Skin epidermis (tissue), 12 donors: ENCODE data around the gene MAST4.

Source experiments
- H3K27ac ChIP-seq, 21 experiments: fragments of 200-600 bp; sonication (generic) in 11 of 21; one replicate each; pipeline ENCODE4 v1.5.0; 2020; ENCODE audit warnings: mild to moderate bottlenecking in 3 of 21, inconsistent platforms in 2 of 21, moderate library complexity in 2 of 21
- H3K4me3 ChIP-seq, 7 experiments: fragments of 200-600 bp; sonication (generic) in 2 of 7; one replicate each; pipeline ENCODE4 v1.5.0; 2020; ENCODE audit warnings: inconsistent platforms in 2 of 7, mild to moderate bottlenecking in 2 of 7, moderate library complexity in 1 of 7

The MAST4 gene

GRCh38 chr5:67037171-67037570 lies 441.0 kb downstream of the MAST4 start:
- no peak overlapping the region for H3K27ac ChIP-seq
- no peak overlapping the region for H3K4me3 ChIP-seq

GRCh38 chr5:67038817-67039603 lies 442.8 kb downstream of the MAST4 start:
- Histone ChIP-seq H3K4me3 (no peak overlapping the region), H3K27ac (peak overlapping the region in 1 of 21 experiments; percentile 36)

GRCh38 chr5:67042176-67043003 lies 446.2 kb downstream of the MAST4 start:
- Histone ChIP-seq H3K4me3 (no peak overlapping the region), H3K27ac (peak overlapping the region in 1 of 21 experiments; percentile 6)

GRCh38 chr5:67043796-67044511 lies 447.8 kb downstream of the MAST4 start:
- peak overlapping the region in 1 of 21 experiments; percentile 61 for H3K27ac ChIP-seq

GRCh38 chr5:67045816-67046740 lies 449.9 kb downstream of the MAST4 start:
- Histone ChIP-seq H3K4me3 (no peak overlapping the region), H3K27ac (no peak overlapping the region)

More at GRCh38 chr5:67043796-67044511, 447.8 kb downstream of the MAST4 start:
- H3K4me3 ChIP-seq: no peak overlapping the region

- H3K27ac ChIP-seq: peak overlapping the region in 2 of 21 experiments; percentile 20 to 40
- no peak overlapping the region for H3K4me3 ChIP-seq
These were observed 451.0 kb downstream of the MAST4 start for GRCh38 chr5:67047160-67047559.

- Histone ChIP-seq H3K27ac (peak overlapping the region in 3 of 21 experiments; percentile 20 to 43 (median 40)), H3K4me3 (no peak overlapping the region)
These were observed 451.4 kb downstream of the MAST4 start for GRCh38 chr5:67047616-67048015.

- Histone ChIP-seq H3K4me3 (no peak overlapping the region), H3K27ac (peak overlapping the region in 6 of 21 experiments; percentile 3 to 56 (median 24))
These were observed 453.9 kb downstream of the MAST4 start for GRCh38 chr5:67050125-67050524.

- Histone ChIP-seq H3K4me3 (no peak overlapping the region), H3K27ac (peak overlapping the region in 5 of 21 experiments; percentile 3 to 49 (median 17))
These were observed 454.4 kb downstream of the MAST4 start for GRCh38 chr5:67050635-67051034.

GRCh38 chr5:67051164-67051563 lies 455.0 kb downstream of the MAST4 start:
- H3K27ac ChIP-seq: peak overlapping the region in 1 of 21 experiments; percentile 49

GRCh38 chr5:67052034-67052433 lies 455.8 kb downstream of the MAST4 start:
- H3K4me3 ChIP-seq: no peak overlapping the region
- H3K27ac ChIP-seq: no peak overlapping the region

More at GRCh38 chr5:67051164-67051563, 455.0 kb downstream of the MAST4 start:
- no peak overlapping the region for H3K4me3 ChIP-seq

- H3K27ac ChIP-seq: no peak overlapping the region
- no peak overlapping the region for H3K4me3 ChIP-seq
These were observed 457.0 kb downstream of the MAST4 start for GRCh38 chr5:67053229-67053628.

GRCh38 chr5:67058998-67059743 lies 463.0 kb downstream of the MAST4 start:
- Histone ChIP-seq H3K4me3 (no peak overlapping the region), H3K27ac (peak overlapping the region in 5 of 21 experiments; percentile 12 to 62 (median 27))

GRCh38 chr5:67059744-67060490 lies 463.7 kb downstream of the MAST4 start:
- no peak overlapping the region for H3K4me3 ChIP-seq
- peak overlapping the region in 5 of 21 experiments; percentile 12 to 64 (median 27) for H3K27ac ChIP-seq

- Histone ChIP-seq H3K27ac (peak overlapping the region in 8 of 21 experiments; percentile 6 to 72 (median 38)), H3K4me3 (no peak overlapping the region)
These were observed 465.3 kb downstream of the MAST4 start for GRCh38 chr5:67061511-67061910.

- peak overlapping the region in 6 of 21 experiments; percentile 12 to 72 (median 33) for H3K27ac ChIP-seq
- H3K4me3 ChIP-seq: no peak overlapping the region
These were observed 466.9 kb downstream of the MAST4 start for GRCh38 chr5:67063055-67063454.

GRCh38 chr5:67063791-67064190 lies 467.6 kb downstream of the MAST4 start:
- peak overlapping the region in 6 of 21 experiments; percentile 11 to 62 (median 44) for H3K27ac ChIP-seq
- no peak overlapping the region for H3K4me3 ChIP-seq
